IPS-18a (cell line): Measurements from ENCODE around the gene PTPN2.
"Not testable (repeated sequence)": the region's sequence is repeated elsewhere in the genome, so short reads cannot be mapped to it uniquely, and the experiment has no call there.

Source experiments
- H3K27ac ChIP-seq: one replicate; pipeline ENCODE4 v1.5.1; 2013; ENCODE audit warnings: low read length
- H3K27me3 ChIP-seq: one replicate; pipeline ENCODE4 v1.6.1; 2013; ENCODE audit warnings: mild to moderate bottlenecking, low read length; ENCODE audit not compliant: control insufficient read depth, insufficient read depth
- H3K36me3 ChIP-seq: one replicate; pipeline ENCODE4 v1.6.1; 2013; ENCODE audit warnings: low read depth, low read length; ENCODE audit not compliant: control insufficient read depth
- H3K4me1 ChIP-seq: one replicate; pipeline ENCODE4 v1.6.1; 2013; ENCODE audit warnings: low read depth, low read length; ENCODE audit not compliant: control insufficient read depth
- H3K4me3 ChIP-seq: one replicate; pipeline ENCODE4 v1.5.1; 2013; ENCODE audit warnings: low read length
- H3K9ac ChIP-seq: one replicate; pipeline ENCODE4 v1.6.1; 2013; ENCODE audit warnings: mild to moderate bottlenecking, low read length, moderate library complexity
- H3K9me3 ChIP-seq: one replicate; pipeline ENCODE4 v1.6.1; 2013; ENCODE audit warnings: low read depth, low read length; ENCODE audit not compliant: control insufficient read depth

PTPN2 gene

GRCh38 chr18:12890964-12891363 is 6.9 kb upstream of the PTPN2 start:
- H3K36me3 ChIP-seq, result no peaks in the 10 kb centered on the region
- H3K9me3 ChIP-seq, result no peaks in the 10 kb centered on the region
- H3K27me3 ChIP-seq, result no peaks in the 10 kb centered on the region
- H3K4me3 ChIP-seq, result no peak overlapping the region
- H3K9ac ChIP-seq, result no peak overlapping the region
- no peak overlapping the region for H3K27ac ChIP-seq
- H3K4me1 ChIP-seq, result no peaks in the 10 kb centered on the region

- no peak overlapping the region for H3K27ac ChIP-seq
- no peaks in the 10 kb centered on the region for H3K9me3 ChIP-seq
- peaks cover 29% of the 10 kb centered on the region for H3K4me1 ChIP-seq
- H3K36me3 ChIP-seq, result no peaks in the 10 kb centered on the region
- no peak overlapping the region for H3K4me3 ChIP-seq
- H3K27me3 ChIP-seq, result peaks cover 3% of the 10 kb centered on the region
- no peak overlapping the region for H3K9ac ChIP-seq
Observed at GRCh38 chr18:12886498-12887126, 2.6 kb upstream of the PTPN2 start.

GRCh38 chr18:12885500-12885899 is 1.5 kb upstream of the PTPN2 start:
- H3K36me3 ChIP-seq, result no peaks in the 10 kb centered on the region
- no peaks in the 10 kb centered on the region for H3K9me3 ChIP-seq
- H3K27ac ChIP-seq, result no peak overlapping the region
- peak overlapping the region; percentile 72 for H3K4me3 ChIP-seq
- peaks cover 37% of the 10 kb centered on the region for H3K4me1 ChIP-seq
- no peak overlapping the region for H3K9ac ChIP-seq
- peaks cover 3% of the 10 kb centered on the region for H3K27me3 ChIP-seq

GRCh38 chr18:12884406-12885323 is 628 bp upstream of the PTPN2 start:
- H3K4me3 ChIP-seq, result peak overlapping the region; percentile 72
- H3K27me3 ChIP-seq, result peaks cover 3% of the 10 kb centered on the region
- peaks cover 45% of the 10 kb centered on the region for H3K4me1 ChIP-seq
- H3K27ac ChIP-seq, result peak overlapping the region; percentile 34
- H3K9me3 ChIP-seq, result no peaks in the 10 kb centered on the region
- H3K9ac ChIP-seq, result peak overlapping the region; percentile 47
- no peaks in the 10 kb centered on the region for H3K36me3 ChIP-seq

- peaks cover 3% of the 10 kb centered on the region for H3K27me3 ChIP-seq
- H3K9me3 ChIP-seq, result no peaks in the 10 kb centered on the region
- peak overlapping the region; percentile 89 for H3K9ac ChIP-seq
- H3K4me3 ChIP-seq, result peak overlapping the region; percentile 84
- peak overlapping the region; percentile 29 for H3K27ac ChIP-seq
- H3K4me1 ChIP-seq, result peaks cover 54% of the 10 kb centered on the region
- H3K36me3 ChIP-seq, result no peaks in the 10 kb centered on the region
Observed at GRCh38 chr18:12883372-12883683, 709 bp downstream of the PTPN2 start.

- Histone ChIP-seq H3K27me3 (peaks cover 3% of the 10 kb centered on the region), H3K27ac (peak overlapping the region; percentile 29), H3K9ac (peak overlapping the region; percentile 89), H3K4me3 (peak overlapping the region; percentile 84), H3K36me3 (no peaks in the 10 kb centered on the region), H3K9me3 (no peaks in the 10 kb centered on the region), H3K4me1 (peaks cover 54% of the 10 kb centered on the region)
Observed at GRCh38 chr18:12882453-12883371, 1.3 kb downstream of the PTPN2 start.

GRCh38 chr18:12880541-12880910 is 3.5 kb downstream of the PTPN2 start:
- no peak overlapping the region for H3K27ac ChIP-seq
- no peaks in the 10 kb centered on the region for H3K36me3 ChIP-seq
- H3K9me3 ChIP-seq, result no peaks in the 10 kb centered on the region
- peaks cover 51% of the 10 kb centered on the region for H3K4me1 ChIP-seq
- H3K27me3 ChIP-seq, result peaks cover 3% of the 10 kb centered on the region
- no peak overlapping the region for H3K4me3 ChIP-seq
- H3K9ac ChIP-seq, result no peak overlapping the region

- Histone ChIP-seq H3K36me3 (no peaks in the 10 kb centered on the region), H3K4me3 (peak overlapping the region; percentile 17), H3K4me1 (peaks cover 46% of the 10 kb centered on the region), H3K27me3 (peaks cover 3% of the 10 kb centered on the region), H3K9ac (no peak overlapping the region), H3K27ac (no peak overlapping the region), H3K9me3 (no peaks in the 10 kb centered on the region)
Observed at GRCh38 chr18:12879840-12880540, 4.0 kb downstream of the PTPN2 start.

- not testable (repeated sequence) for H3K9ac ChIP-seq, H3K36me3 ChIP-seq, H3K9me3 ChIP-seq, H3K27ac ChIP-seq, H3K27me3 ChIP-seq, H3K4me3 ChIP-seq
- H3K4me1 ChIP-seq, result peaks cover 13% of the 10 kb centered on the region
Observed at GRCh38 chr18:12874992-12875391, 9.0 kb downstream of the PTPN2 start.

GRCh38 chr18:12873961-12874567 is 10.0 kb downstream of the PTPN2 start:
- not testable (repeated sequence) for H3K27me3 ChIP-seq, H3K9me3 ChIP-seq, H3K36me3 ChIP-seq

More at GRCh38 chr18:12873961-12874567, 10.0 kb downstream of the PTPN2 start:
- H3K4me3 ChIP-seq, H3K27ac ChIP-seq, H3K9ac ChIP-seq, H3K4me1 ChIP-seq: not testable (repeated sequence)
